Measurements from ENCODE around the gene SLC45A2. TPM values are rescaled to one million over a fixed set of nuclear protein-coding genes. Genes with fewer than 3 reads are reported as not detected.
A peak's percentile ranks its signal among the peaks of the same experiment; 100 is the strongest.

Gene SLC45A2
- total and polyA plus RNA-seq, 9 of the 15 experiments (the other 6 are each of a cell fraction or from before 2014, with no cell fraction given) = 0.03 to 0.29 (median 0.14) TPM; not detected in 4

- Histone ChIP-seq H3K4me1 (replicated peaks in 1 of 2; ENCODE audit: control insufficient read depth in 2 of 2, insufficient read depth in 2 of 2, low read length in 2 of 2) (peaks cover 7 to 12% of the 10 kb centered on the region in 2 experiments; a peak in 4 of 5 replicates), H3K9me3 (replicated peaks; ENCODE audit: control insufficient read depth, insufficient read depth, low read depth, low read length) (no peaks in the 10 kb centered on the region), H4K20me1 (replicated peaks; ENCODE audit: control insufficient read depth, insufficient read depth, low read length) (no peaks in the 10 kb centered on the region), H3K27me3 (ENCODE audit: control insufficient read depth in 2 of 2, insufficient read depth in 2 of 2, low read length in 2 of 2) (peaks cover 0 to 3% of the 10 kb centered on the region in 2 experiments; a peak in 1 of 5 replicates), H3K4me3 (no peak overlapping the region), H3K36me3 (ENCODE audit: control insufficient read depth, insufficient read depth, low read length) (no peaks in the 10 kb centered on the region), H3K9ac (ENCODE audit: insufficient read depth in 1 of 2, low read depth in 2 of 2, low read length in 2 of 2) (no peak overlapping the region), H2AFZ (ENCODE audit: low read depth, low read length) (no peak overlapping the region), H3K9me1 (ENCODE audit: control insufficient read depth, insufficient read depth, low read length) (no peaks in the 10 kb centered on the region), H3K4me2 (ENCODE audit: insufficient read depth, low read length) (no peak overlapping the region), H3K27ac (ENCODE audit: extremely low read depth, low read depth, low read length) (no peak overlapping the region), H3K79me2 (ENCODE audit: control insufficient read depth, insufficient read depth, low read length) (no peaks in the 10 kb centered on the region)
- ChIA-PET POLR2A (interaction anchor here (1.0 to 1.3 kb wide), 2 partner anchors 10 to 14 kb away, joined by 3 read pairs; no protein-coding TSS in a partner anchor), CTCF (ENCODE audit: low intra/inter-chr PET ratio) (no interaction called here)
- no peak for FAIRE-seq
- BruUV-seq (replicated peaks) = no TSS peak
- in situ Hi-C loops (cut with MboI) = no loop called here
- ATAC-seq = no peak
- 16% methylated on average over 4 of the region's 4 CpGs for WGBS (ENCODE audit: insufficient coverage, low coverage, missing lambda C conversion rate)
- intact Hi-C loops (cut with micrococcal nuclease) = no loop called here
- no peak for DNase-seq (ENCODE audit: extremely low read depth in 1 of 4, low spot score in 3 of 4)
- TF ChIP-seq XRCC3 (IDR thresholded peaks at IDR 0.05) (no peak), BMI1 (IDR thresholded peaks at IDR 0.05; ENCODE audit: low read length) (no peak), ATF3 (IDR thresholded peaks at IDR 0.05) (peak; percentile 45; the same call in 1 of the 2 replicates), ATF3 (CRISPR knock-in tag; conservative IDR thresholded peaks at IDR 0.05) (no peak), FOSL1 (tag; conservative IDR thresholded peaks at IDR 0.05) (peak; percentile 65), ASH1L (IDR thresholded peaks at IDR 0.05; ENCODE audit: borderline replicate concordance, low read depth, partially characterized antibody) (no peak), EP300 (IDR thresholded peaks at IDR 0.05; ENCODE audit: low read length) (0 out of 2 replicates have a peak, but pooled peaks have one; percentile 13), MTA1 (IDR thresholded peaks at IDR 0.05; ENCODE audit: borderline replicate concordance) (no peak), LARP7 (IDR thresholded peaks at IDR 0.05) (no peak), ARID1B (IDR thresholded peaks at IDR 0.05) (0 out of 2 replicates have a peak, but pooled peaks have one; percentile 27), ZNF551 (CRISPR knock-in tag; IDR thresholded peaks at IDR 0.05) (no peak), NCOA2 (IDR thresholded peaks at IDR 0.05; ENCODE audit: partially characterized antibody in 2 of 2) (peak in 1 of 2 experiments; percentile 33), ARNT (IDR thresholded peaks at IDR 0.05) (no peak), DMBX1 (CRISPR knock-in tag; IDR thresholded peaks at IDR 0.05; ENCODE audit: borderline replicate concordance) (no peak), ZNF263 (CRISPR knock-in tag; IDR thresholded peaks at IDR 0.05; ENCODE audit: borderline replicate concordance) (no peak), KLF6 (CRISPR knock-in tag; IDR thresholded peaks at IDR 0.05; ENCODE audit: borderline replicate concordance) (no peak), JUND (IDR thresholded peaks at IDR 0.05; ENCODE audit: borderline replicate concordance, low read depth, low read length) (peak; percentile 29; the same call in 1 of the 2 replicates), JUND (tag; IDR thresholded peaks at IDR 0.05; ENCODE audit: borderline replicate concordance, low read depth, low read length) (no peak), ZKSCAN3 (CRISPR knock-in tag; IDR thresholded peaks at IDR 0.05) (no peak), THRA (IDR thresholded peaks at IDR 0.05) (0 out of 2 replicates have a peak, but pooled peaks have one; percentile 47), NCOA1 (IDR thresholded peaks at IDR 0.05; ENCODE audit: low read depth) (0 out of 2 replicates have a peak, but pooled peaks have one; percentile 24), ZBTB8A (IDR thresholded peaks at IDR 0.05; ENCODE audit: partially characterized antibody) (no peak), ZNF586 (CRISPR knock-in tag; conservative IDR thresholded peaks at IDR 0.05) (no peak), DLX4 (CRISPR knock-in tag; IDR thresholded peaks at IDR 0.05) (no peak)
These were observed 27.0 kb upstream of the SLC45A2 start for GRCh38 chr5:34011536-34011935.

All from K562 (cell line).